ENCODE results near the gene PKHD1.
A peak's percentile ranks its signal among the peaks of the same experiment; 100 is the strongest.

Gene PKHD1, protein sequence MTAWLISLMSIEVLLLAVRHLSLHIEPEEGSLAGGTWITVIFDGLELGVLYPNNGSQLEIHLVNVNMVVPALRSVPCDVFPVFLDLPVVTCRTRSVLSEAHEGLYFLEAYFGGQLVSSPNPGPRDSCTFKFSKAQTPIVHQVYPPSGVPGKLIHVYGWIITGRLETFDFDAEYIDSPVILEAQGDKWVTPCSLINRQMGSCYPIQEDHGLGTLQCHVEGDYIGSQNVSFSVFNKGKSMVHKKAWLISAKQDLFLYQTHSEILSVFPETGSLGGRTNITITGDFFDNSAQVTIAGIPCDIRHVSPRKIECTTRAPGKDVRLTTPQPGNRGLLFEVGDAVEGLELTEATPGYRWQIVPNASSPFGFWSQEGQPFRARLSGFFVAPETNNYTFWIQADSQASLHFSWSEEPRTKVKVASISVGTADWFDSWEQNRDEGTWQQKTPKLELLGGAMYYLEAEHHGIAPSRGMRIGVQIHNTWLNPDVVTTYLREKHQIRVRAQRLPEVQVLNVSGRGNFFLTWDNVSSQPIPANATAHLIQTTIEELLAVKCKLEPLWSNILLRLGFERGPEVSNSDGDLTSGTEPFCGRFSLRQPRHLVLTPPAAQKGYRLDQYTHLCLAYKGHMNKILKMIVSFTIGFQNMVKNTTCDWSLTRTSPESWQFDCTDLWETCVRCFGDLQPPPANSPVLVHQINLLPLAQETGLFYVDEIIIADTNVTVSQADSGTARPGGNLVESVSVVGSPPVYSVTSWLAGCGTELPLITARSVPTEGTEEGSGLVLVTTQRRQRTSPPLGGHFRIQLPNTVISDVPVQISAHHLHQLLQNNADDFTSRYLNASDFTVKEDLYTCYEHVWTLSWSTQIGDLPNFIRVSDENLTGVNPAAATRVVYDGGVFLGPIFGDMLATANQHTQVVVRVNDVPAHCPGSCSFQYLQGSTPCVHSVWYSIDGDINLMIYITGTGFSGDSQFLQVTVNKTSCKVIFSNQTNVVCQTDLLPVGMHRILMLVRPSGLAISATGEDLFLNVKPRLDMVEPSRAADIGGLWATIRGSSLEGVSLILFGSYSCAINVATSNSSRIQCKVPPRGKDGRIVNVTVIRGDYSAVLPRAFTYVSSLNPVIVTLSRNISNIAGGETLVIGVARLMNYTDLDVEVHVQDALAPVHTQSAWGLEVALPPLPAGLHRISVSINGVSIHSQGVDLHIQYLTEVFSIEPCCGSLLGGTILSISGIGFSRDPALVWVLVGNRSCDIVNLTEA (N-terminal part only)

DNA sequence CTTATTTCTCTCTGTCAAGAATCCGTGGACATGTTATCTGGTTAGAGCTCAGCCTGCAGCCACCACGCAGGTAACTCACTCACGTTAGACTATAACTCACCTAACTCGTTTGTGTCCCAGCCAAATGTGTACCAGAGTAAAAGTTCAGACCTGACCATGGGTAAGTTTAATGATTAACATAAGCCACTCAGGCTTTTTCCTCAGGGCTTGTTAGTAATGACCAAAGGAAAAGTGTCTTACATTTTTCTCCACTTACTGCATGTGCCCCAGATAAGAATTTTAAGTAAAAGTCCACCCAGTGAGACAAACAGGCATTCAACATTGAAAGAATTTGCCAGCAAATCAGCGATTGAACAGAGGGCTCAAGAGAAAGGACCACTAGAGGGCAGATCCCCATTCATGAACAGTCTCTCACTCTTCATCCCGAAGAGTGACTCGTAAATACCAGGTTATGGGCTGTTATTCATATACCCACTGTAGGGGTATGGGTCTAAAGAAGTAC is at the start of gene PKHD1:
Gene PKHD1, minus strand, starts transcription at position 116 of the 502 bp plus-strand sequence. CDS start 2,680 bp downstream, outside the sequence.
- peak; percentile 42 for DNase-seq

DNA sequence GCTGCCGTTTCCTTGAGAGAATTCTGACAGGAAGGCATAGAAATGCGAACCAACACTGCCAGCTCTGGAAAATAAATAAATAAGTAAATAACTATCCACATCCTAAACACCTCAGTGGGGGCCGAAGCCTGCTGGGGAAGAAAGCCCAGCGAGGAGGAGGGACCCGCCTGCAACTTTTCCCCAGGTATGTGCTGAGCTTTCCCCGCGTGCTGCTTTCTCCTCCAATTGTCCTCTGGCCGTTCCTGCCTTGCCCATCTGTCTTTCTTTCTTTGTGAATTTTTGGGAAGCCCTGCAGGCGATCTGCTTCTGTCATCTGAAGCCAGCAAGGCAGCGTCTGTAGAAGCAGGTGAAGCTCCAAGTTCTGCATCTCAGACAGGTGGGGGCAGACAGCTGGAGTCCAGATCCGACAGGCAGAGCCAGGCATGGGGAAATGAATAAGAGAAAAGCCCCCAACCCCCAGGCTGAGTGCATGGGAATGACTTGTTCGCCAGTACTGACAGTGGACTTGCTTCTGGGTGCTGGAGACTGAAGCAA is 49.6 kb upstream of the PKHD1 start:
- DNase-seq, result no peak

DNA sequence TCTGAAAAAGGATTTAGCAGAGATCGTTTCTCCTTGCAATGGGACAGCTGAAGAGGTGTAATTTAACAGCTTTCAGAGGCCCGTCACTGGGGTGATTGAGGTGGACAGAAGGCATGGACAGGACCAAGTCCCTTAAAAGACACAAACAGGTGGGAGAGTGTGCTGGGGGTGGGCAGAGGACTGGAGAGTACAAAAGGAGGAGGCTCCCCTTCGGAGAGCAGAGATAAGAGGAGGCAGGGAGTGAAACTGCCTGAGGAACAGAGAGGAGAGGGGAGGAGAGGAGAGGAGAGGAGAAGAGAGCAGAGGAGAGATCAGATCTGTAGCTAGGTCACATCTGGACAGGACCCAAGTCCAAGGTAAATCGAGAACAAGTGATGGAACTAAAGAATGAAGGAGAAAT is 48.6 kb upstream of the PKHD1 start:
- DNase-seq, result no peak

DNA sequence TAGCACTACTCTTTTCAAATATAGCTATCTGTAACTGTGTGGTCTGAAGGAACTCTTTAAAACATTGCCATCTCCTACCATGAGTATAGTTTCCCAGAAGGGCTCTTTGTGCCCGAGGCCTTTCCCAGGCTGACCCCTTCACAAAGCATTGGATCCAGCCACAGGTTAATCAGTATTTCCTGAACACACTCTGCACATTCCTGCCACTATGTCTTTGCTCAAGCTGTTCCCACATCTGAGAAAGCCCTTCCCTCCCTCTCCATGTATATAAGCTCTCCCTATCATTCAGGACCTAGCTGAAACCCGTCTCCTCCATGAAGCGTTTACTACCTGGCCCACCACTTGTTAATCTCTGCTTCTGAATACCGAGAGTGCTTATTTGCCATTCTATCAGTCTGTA is 47.8 kb upstream of the PKHD1 start:
- DNase-seq, result no peak

DNA sequence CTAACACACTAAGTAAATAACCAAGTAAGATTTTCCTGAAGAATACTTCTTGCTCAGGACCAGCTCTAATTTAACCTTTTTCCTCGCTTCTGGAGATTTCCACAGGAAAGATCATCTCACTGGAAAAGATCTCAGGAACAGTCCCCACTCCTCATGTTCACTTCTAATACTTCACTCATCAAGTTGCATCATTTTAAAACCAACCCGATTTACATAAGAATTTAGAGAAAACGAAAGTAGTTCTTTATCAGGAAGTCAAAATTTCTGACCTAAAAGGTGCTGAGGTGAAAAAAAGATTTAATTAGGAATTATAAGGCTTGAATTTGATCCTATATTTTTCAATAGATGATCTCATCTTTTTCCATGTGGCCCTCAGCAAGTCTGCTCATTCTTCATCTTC is 46.6 kb upstream of the PKHD1 start:
- DNase-seq, result no peak

DNA sequence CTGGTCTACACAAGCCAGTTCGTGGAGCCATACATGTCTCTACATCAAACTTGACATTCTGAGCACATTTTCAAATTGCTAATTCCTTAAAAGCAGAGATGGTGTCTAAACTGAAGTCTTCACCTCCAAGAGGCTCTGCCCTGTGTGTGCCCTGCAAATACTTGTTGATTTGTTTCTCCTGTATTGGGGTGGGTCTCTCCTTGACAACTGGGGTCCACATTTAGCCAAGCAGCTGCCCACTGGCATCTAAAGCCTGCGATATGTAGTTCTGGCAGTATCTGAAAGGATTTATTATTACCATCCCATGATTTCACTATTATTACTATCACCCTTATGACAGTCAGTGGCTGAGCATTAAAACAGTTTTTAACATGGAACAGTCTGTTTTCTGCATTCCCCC is 45.9 kb upstream of the PKHD1 start:
- DNase-seq, result no peak

DNA sequence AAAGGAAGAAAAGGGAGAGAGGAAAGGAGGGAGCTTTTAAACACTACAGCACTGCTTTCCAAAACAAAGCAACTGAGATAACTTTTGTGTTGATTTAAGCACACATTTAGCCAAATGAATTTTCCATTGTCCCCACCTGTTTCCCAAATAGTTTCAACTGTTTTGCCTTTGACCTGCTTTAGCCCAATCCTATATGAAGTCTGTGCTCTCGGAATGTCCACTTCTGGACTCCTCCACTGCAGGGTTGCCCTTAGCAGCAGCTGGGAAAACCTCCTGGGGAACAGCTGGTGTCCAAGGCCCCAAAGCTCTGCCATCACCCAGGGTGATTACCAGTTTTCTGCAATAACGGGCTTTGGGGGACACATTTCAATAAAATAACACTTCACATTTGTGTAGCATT is 44.9 kb upstream of the PKHD1 start:
- no peak for DNase-seq

DNA sequence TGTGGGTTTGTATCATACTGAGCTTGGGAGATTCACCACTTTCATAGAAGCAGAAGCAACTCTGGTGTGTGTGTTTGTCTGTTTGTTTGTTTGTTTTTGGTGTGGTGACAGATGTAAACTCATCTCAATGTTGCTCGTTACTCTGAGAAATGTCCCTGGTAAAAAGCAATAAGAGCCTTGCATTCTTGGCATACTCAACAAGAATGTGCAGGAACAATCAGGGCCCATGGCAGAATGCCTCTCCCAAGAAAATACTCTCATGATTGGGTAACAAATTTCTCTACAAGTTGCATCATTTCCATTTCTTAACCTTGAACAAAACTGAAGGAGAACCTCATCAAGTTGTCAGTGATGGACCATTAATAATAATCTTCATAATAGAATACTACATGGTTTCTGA is 43.0 kb upstream of the PKHD1 start:
- DNase-seq, result no peak

DNA sequence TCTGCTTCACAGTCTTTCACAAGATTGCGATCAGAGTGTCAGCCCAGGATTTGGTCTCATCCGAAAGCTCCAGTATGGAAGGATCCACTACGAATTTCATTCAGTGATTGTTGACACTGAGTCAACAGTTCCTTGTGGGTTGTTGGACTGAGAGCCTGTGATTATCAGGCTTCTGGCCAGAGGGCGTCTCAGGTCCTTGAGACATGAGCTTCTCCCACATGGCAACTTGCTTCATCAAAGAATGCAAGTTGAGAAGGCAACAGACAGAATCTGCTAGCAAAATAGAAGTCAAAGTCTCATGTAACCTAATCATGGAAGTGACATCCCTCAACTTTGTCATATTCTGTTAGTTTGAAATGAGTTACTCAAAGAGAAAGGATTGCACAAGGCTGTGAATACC is 40.5 kb upstream of the PKHD1 start:
- no peak for DNase-seq

DNA sequence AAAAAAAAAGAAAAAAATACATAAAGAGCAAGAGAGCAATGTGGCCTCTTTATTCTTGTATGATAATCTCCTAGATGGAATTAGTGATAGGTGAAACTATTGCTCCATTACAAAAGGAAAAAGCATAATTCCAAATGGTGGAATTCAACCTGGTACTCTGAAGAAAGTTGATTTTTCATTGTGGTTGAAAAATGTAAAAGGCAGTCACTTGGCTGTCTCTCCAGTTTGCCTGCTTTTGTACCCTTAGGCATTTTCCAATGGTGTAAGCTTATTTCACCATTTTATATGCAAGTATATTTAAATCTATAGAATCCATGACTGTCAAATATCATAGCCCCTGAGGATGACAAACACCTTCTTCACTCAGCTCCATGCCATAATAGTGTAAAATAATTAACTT is 38.8 kb upstream of the PKHD1 start:
- no peak for DNase-seq

DNA sequence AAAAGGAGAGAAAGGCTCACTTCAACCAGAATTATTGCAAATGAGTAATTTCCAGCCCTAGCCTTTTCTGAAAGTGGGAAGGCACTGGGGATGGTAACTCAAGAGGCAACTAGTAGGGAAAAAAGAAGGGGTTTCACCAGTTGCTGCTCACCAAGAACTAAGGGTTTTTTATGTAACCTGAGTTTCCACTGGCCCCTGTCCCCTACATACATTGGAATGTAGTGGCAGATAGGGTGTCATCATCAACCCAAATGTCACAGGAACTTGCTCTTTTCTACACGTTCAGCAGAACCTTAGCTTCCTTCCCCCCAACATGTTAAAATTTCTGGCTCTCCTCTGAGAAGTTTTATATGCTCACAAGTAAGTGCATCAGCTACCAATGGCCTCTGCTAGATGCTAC is 38.2 kb upstream of the PKHD1 start:
- DNase-seq, result no peak

DNA sequence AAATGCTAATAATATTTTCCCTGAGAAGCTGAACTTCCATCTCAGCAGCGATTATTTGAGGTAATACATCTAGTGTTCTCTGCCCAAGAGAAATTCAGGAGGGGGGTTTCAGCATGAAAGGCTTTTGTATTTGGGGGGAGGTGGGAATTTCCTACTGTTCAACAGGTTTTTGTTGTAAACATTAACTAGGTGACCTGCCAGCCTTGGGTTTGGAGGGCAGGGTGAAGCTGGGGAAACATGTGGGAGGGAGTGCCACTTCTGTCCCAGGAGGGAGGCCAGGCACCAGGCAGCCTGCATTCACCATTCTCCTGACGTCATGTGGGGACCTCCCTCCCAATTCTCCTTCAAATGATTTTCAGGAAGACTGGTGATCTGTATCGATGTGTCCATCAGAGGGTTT is 37.7 kb upstream of the PKHD1 start:
- no peak for DNase-seq

DNA sequence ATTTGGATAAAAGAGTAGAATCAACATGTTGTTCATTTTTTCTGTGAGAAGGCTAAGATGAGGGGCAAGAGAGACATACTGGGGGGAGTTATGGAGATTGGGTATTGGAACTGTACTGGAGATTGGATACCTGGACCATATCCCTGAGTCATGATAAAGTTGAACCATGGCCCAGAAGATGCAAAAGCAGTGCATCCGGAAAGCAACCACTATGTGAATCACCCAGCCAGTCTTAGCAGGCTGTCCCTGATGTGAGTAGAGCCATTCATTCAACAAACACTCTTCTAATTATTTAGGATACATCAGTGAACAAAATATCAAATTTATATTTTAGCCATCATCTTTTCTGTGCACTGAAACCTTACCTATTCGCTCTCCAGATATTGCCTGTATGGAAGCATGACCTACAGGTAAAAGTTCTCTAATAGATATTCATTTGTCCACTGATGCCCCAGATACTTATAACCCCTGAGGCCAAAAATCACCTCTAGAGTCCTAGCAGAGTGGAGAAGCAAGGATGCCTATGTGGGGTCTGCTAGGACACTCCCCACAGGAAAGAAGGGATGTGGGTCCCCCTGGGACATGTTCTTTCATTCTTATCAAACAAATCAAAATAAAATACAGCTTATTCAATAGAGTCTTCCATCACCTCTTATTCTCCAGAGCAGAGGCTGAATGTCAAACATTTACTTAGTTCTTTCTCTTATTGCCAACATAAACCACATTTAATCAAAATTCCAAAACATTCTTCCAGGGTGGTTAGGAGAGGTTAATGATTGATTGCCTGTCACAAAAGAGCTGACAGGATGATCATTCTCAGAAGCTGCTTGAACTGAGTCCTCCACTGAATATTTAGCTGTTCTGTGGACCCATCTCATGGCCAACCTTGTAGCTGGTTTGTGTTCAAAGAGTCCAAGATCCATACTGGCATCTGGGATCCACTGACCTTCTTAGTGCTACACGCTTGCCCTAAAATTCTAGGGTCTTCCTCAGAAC is 37.0 kb upstream of the PKHD1 start:
- DNase-seq, result no peak

DNA sequence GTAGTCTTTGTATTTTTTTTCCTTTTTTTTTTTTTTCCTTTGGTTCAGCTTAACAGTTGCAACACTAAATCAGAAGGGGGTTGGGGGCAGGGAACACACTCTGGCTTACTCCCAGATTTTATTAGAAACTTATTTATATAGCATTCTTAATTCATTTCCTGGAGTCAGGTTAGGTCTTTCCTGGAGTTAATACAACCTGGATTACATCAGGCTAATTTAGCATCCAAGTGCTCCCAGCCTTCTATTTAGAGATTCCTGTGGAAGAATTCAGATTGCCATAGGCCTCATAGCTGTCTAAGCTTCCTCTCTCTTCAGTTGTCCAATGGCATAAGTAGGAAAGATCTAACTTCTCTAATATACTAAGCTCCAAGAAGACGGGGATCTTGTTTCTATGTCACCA is 35.8 kb upstream of the PKHD1 start:
- no peak for DNase-seq

DNA sequence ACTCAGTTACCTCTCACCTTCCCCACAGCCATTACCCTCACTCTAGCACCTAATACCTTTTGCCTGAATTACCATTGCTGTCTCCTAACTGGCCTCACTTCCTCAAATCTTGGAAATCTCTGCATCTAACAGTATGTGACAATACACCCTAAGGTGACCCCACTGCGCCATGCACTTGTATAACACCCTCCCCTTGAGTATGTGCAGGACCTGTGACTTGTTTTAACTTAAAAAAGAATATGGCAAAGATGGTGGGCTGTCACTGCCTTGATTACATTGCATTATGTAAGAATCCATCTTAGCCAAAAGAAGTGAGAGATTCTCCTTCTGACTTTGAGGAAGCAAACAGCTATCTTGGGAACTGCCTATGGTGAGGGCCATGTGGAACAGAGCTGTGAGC is 29.9 kb upstream of the PKHD1 start:
- no peak for DNase-seq

DNA sequence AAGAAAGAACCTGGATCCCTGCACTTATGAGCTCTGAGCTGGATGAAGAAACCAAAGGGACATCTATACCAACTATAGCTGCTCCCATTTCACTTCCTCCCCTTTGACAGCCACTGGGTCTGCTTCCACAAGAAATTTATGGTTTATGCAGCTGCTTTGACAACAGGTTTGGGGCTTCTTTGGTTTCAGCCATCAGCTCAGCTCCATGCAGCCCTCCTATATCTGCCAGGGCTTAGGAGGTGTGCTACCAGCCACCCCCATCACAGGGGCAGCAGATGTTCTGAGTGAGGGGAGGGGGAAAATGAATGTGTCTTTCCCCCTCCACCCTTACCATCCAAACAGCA is 29.2 kb upstream of the PKHD1 start:
- DNase-seq, result no peak

DNA sequence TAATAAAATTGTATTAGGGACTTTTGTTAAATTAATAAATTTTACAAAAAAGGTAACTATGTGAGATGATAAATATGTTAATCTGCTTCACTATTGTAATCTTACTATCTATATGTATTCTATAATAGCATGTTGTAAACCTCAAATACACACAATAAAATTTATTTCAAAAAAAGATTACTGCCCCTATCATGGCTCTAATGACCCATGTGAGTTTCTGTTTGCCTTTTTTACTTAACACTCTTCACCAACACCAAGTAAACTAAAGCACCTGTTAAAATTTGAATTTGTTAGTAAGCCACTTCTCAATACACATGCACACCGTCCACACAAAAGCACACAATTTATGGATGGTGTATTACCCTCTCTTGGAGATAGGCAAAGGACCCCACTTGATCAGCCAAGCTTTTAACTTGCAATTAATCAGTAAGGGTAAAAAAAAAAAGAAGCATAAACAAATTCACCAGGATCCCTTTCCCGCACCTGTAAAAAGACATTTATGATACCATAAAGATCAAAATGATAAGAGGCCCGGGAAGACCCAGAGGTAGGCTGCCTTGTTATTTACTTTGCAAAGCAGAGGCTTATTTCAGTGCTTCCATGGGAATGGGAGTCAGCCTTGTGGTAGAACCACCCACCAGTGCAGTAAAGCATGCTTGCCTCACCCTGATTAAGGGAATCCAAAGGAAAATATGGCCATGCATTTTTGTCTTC is 28.6 kb upstream of the PKHD1 start:
- no peak for DNase-seq

DNA sequence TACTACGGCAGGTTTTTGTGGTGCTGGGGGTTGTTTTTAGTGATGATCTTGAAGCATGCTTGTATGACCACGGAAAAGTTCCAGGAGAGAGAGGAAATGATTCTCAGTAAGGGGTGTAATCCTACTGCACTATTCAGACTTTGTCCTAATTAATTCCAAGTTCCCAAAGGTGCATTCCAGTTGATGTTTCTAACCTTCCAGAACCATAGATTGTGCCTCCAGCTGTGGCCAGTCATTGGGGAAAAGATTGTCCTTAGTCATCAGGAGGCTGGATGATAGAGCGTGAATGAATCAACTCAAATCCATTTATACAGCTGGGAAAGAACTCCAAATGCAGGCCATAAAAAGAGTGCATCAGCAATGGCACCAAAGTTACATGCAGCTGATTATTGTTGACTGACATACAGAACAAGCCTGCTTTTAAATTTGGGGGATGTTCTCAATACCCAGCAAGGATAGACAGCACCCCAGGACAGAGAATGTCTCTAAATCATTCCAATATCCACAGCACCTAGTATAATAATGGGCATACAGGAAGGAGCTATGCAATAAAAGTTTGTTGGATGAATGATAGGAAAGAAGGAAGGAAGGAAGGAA is 27.8 kb upstream of the PKHD1 start:
- DNase-seq, result no peak

DNA sequence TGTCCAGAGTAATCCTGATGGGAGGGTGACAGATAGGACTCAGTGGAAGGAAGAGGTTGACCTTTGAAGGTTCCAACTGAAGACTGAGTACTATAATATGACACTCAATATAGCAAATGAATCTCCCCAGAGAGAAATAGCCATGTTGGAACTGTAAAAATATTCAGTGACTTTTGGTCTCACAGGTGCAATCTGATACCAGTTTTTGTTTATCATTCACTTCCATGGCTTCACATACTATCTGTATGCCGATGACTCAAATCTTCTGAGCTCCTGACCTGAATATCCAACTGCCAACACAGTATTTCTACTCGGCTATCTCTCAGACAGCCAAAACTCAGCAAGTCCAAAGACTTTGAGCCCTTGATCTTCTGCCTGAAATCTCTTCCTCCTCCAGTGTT is 21.8 kb upstream of the PKHD1 start:
- DNase-seq, result no peak

DNA sequence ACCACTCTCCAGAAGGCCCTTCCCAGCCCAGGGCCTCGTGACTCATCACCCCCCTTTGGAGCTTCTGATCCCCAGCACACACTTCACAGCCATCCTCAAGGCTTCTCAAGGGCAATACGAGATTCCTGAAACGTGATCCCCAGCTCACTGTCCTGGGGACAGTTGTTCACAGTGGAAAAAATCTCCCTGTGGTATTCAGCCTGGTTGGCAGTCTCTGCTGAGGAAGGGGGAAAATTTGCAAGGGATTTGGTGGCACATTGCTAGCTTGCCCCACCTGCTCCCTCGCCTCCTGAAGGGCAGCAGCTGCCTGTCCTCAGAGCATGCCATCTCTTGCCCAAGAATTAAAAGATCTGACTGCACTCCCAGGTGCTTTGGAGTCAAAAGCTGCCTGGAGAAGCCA is 20.7 kb upstream of the PKHD1 start:
- DNase-seq, result no peak

DNA sequence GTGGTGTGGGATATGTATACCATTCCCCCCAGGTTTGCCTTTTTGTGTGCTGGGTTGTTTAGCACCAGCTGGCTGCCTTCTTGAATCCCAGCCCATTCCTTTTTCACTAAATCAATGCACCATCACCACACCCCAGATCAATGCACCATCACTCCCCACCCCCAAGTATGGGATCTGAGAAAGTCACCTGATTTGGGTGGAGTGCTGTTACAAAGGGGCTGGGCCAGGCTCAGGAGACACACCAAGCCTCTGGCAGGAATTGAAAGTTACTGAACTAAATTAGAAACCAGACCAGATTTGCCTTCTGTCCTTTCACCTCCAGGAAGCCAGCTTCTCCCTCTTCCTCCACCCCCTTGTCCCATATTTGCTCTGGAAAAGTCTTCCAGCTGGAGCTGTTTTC is 19.6 kb upstream of the PKHD1 start:
- DNase-seq, result no peak

Data from hematopoietic multipotent progenitor cell treated with erythropoietin and hydrocortisone succinate and interleukin-3 and kit ligand, for 4 days (in vitro differentiated cells).